ENCODE measurements around the gene MAB21L4.

DNA sequence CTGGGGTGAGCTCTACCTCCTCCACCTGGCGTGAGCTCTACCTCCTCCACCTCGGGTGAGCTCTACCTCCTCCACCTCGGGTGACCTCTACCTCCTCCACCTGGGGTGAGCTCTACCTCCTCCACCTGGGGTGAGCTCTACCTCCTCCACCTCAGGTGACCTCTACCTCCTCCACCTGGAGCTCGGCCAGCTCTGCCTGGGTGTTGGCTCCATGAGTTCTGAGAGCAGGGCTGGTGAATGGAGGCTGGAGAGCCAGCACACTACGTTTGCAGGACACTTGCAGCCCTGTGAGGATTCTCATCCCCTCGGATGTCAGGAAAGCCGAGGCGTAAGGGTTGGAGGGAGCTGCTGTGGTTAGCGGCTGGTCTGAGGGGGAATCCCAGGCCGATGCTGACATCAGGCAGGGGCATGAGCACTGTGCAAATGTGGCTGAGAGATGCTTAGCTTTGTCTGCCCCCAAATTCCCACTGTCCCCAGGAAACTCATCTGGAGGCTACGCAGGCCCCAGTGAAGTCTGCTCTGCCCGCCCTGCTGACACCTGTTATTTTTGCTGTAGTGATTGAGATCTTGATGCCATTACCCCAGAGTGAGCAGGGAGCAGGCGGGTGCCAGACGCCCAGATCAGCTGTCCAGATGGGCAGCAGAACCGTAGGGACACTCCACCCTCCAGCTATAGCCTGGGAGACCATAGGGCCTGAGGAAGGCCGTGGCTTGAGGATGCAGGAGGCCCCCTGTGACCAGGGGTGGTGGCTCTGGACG is 13.4 kb upstream of the MAB21L4 start:
- no peak for TF ChIP-seq ZNF274 (IDR thresholded peaks at IDR 0.05; ENCODE audit: low read depth, low read length)
- no peak for TF ChIP-seq YY1 (IDR thresholded peaks at IDR 0.05; ENCODE audit: insufficient read depth, insufficient read length)
